ENCODE results near the gene VASH1. TPM values are rescaled to one million over a fixed set of nuclear protein-coding genes. Genes with fewer than 3 reads are reported as not detected.

The VASH1 gene
- total and polyA plus RNA-seq, 2 donors (not counting 3 experiments of a cell fraction or from before 2014, with no cell fraction given) = 39.8 to 168 TPM

- Histone ChIP-seq H3K4me2 (ENCODE audit: insufficient read depth, low read length) (no peak overlapping the region), H2AFZ (ENCODE audit: low read depth, low read length) (peak overlapping the region; percentile 21), H3K4me1 (ENCODE audit: control insufficient read depth, extremely low read depth, insufficient read depth, low read length) (peaks cover 30% of the 10 kb centered on the region), H3K27me3 (ENCODE audit: control insufficient read depth in 2 of 2, insufficient read depth in 2 of 2, low read length in 2 of 2) (no peaks in the 10 kb centered on the region), H3K79me2 (ENCODE audit: control insufficient read depth, insufficient read depth, low read length) (no peaks in the 10 kb centered on the region), H3K4me3 (replicated peaks in 1 of 3; ENCODE audit: insufficient read depth in 1 of 3, low read depth in 1 of 3, low read length in 3 of 3) (no peak overlapping the region), H3K9me1 (replicated peaks; ENCODE audit: control insufficient read depth, extremely low read depth, insufficient read depth, low read length) (no peaks in the 10 kb centered on the region), H4K20me1 (replicated peaks; ENCODE audit: control insufficient read depth, extremely low read depth, insufficient read depth, low read length) (no peaks in the 10 kb centered on the region), H3K9me3 (replicated peaks; ENCODE audit: control insufficient read depth, insufficient read depth, low read length) (no peaks in the 10 kb centered on the region), H3K27ac (ENCODE audit: insufficient read depth, low read depth, low read length) (no peak overlapping the region), H3K36me3 (ENCODE audit: control insufficient read depth in 2 of 2, extremely low read depth in 1 of 2, insufficient read depth in 2 of 2, low read length in 2 of 2) (no peaks in the 10 kb centered on the region), H3K9ac (replicated peaks; ENCODE audit: extremely low read depth, insufficient read depth, low read length) (no peak overlapping the region)
- no TSS peak for BruUV-seq (replicated peaks)
- CTCF ChIA-PET = interaction anchor here (0.8 to 15.6 kb wide), 9 partner anchors 10 to 600 kb away, joined by 3 to 557 read pairs (median 4); partner anchors contain the start of gene ANGEL1
- FAIRE-seq = peak; percentile 79
- TF ChIP-seq MYC (IDR thresholded peaks at IDR 0.05; ENCODE audit: low read depth, low read length) = no peak
- TF ChIP-seq POLR2AphosphoS5 (IDR thresholded peaks at IDR 0.05; ENCODE audit: insufficient read depth, low read depth, low read length) = no peak
- TF ChIP-seq JUN (IDR thresholded peaks at IDR 0.05; ENCODE audit: borderline replicate concordance, insufficient read depth, insufficient read length, low read depth) = no peak
- TF ChIP-seq FOS (IDR thresholded peaks at IDR 0.05; ENCODE audit: borderline replicate concordance, insufficient read depth, low read length) = no peak
- TF ChIP-seq MAX (IDR thresholded peaks at IDR 0.05; ENCODE audit: insufficient read depth, insufficient read length) = no peak
- TF ChIP-seq CTCF (IDR thresholded peaks at IDR 0.05; ENCODE audit: extremely low read depth in 1 of 2, insufficient read depth in 1 of 2, low read depth in 1 of 2, low read length in 2 of 2) = no peak
- TF ChIP-seq GATA2 (IDR thresholded peaks at IDR 0.05; ENCODE audit: insufficient read depth, insufficient read length, low read depth, low read length) = no peak
- TF ChIP-seq POLR2A (IDR thresholded peaks at IDR 0.05; ENCODE audit: low read depth, low read length) = no peak
- no peak for TF ChIP-seq EZH2 (IDR thresholded peaks at IDR 0.05; ENCODE audit: borderline replicate concordance, low read depth, low read length, severe bottlenecking)
- dilution Hi-C loops (cut with MboI; ENCODE audit: extremely low pct_ligation_motif_present, low sequenced_read_pairs) (no loop called here), intact Hi-C loops (cut with micrococcal nuclease) (loop anchor here (1.0 to 10.0 kb wide), 4 partner anchors 46 to 379 kb away; partner anchors contain the start of genes CIPC and VASH1)
- POLR2A ChIA-PET = no interaction called here
- DNase-seq (ENCODE audit: low read depth, low spot score) = peak; percentile 73
These were observed 45.7 kb upstream of the VASH1 start for GRCh38 chr14:76715511-76716081.
